Neural cell (in vitro differentiated cells): ENCODE measurements around the gene RELN. TPM values are rescaled to one million over a fixed set of nuclear protein-coding genes. Genes with fewer than 3 reads are reported as not detected.
A peak's percentile ranks its signal among the peaks of the same experiment; 100 is the strongest.
"Not testable (repeated sequence)": the region's sequence is repeated elsewhere in the genome, so short reads cannot be mapped to it uniquely, and the experiment has no call there.

Experiments
- H2AFZ ChIP-seq: fragments of 200-600, 300-800 bp; sonication (generic), shearing (Covaris generic); 2 replicates; pipeline ENCODE4 v1.6.0; 2014; ENCODE audit warnings: low read depth, mild to moderate bottlenecking, antibody characterized with exemption, low read length, moderate library complexity
- H3F3A ChIP-seq: fragments of 200-600 bp; shearing (Covaris generic); 2 replicates; pipeline ENCODE4 v1.6.1; 2016; ENCODE audit warnings: mild to moderate bottlenecking, moderate library complexity, mixed read lengths, antibody characterized with exemption, low read length; ENCODE audit not compliant: insufficient read depth, poor library complexity, severe bottlenecking
- H3K27ac ChIP-seq: fragments of 200-600, 300-800 bp; sonication (generic), shearing (Covaris generic); 2 replicates; pipeline ENCODE4 v1.5.1; 2014; ENCODE audit warnings: mild to moderate bottlenecking, low read length, moderate library complexity
- H3K27me3 ChIP-seq: fragments of 300-800, 200-600 bp; sonication (generic), shearing (Covaris generic); 2 replicates; pipeline ENCODE4 v1.6.0; 2014; ENCODE audit warnings: mild to moderate bottlenecking, low read depth, low read length, moderate library complexity; ENCODE audit not compliant: insufficient read depth
- H3K36me3 ChIP-seq: fragments of 300-800, 200-600 bp; sonication (generic), shearing (Covaris generic); 2 replicates; pipeline ENCODE4 v1.5.1; 2014; ENCODE audit warnings: mild to moderate bottlenecking, antibody characterized with exemption, low read length, moderate library complexity; ENCODE audit not compliant: insufficient read depth
- H3K4me2 ChIP-seq: fragments of 300-800, 200-600 bp; sonication (generic), shearing (Covaris generic); 2 replicates; pipeline ENCODE4 v1.6.0; 2014; ENCODE audit warnings: mild to moderate bottlenecking, low read length
- H3K4me3 ChIP-seq: fragments of 300-800, 200-600 bp; sonication (generic), shearing (Covaris generic); 2 replicates; pipeline ENCODE4 v1.5.1; 2014; ENCODE audit warnings: mild to moderate bottlenecking, low read length, moderate library complexity
- H3K79me2 ChIP-seq: fragments of 200-600 bp; shearing (Covaris generic); replicated peaks from 2 replicates; pipeline ENCODE4 v1.6.0; 2014; ENCODE audit warnings: mild to moderate bottlenecking, low read length, moderate library complexity; ENCODE audit not compliant: insufficient read depth
- H3K9ac ChIP-seq: fragments of 300-800, 200-600 bp; sonication (generic), shearing (Covaris generic); 2 replicates; pipeline ENCODE4 v1.6.1; 2016; ENCODE audit warnings: mild to moderate bottlenecking, low read length, mixed read lengths
- H3K9me2 ChIP-seq: fragments of 200-600 bp; shearing (Covaris generic); 2 replicates; pipeline ENCODE4 v1.6.1; 2016; ENCODE audit warnings: mild to moderate bottlenecking, low read length, mixed read lengths; ENCODE audit not compliant: insufficient read depth
- H3K9me3 ChIP-seq: fragments of 200-600, 300-800 bp; sonication (generic), shearing (Covaris generic); 2 replicates; pipeline ENCODE4 v1.6.1; 2016; ENCODE audit warnings: mild to moderate bottlenecking, mixed run types, low read length, moderate library complexity, mixed read lengths
- H4K20me1 ChIP-seq: fragments of 200-600 bp; shearing (Covaris generic); 2 replicates; pipeline ENCODE4 v1.6.1; 2016; ENCODE audit warnings: mild to moderate bottlenecking, mixed run types; ENCODE audit not compliant: insufficient read depth
- EP300 ChIP-seq: fragments of 450-650 bp; conservative IDR thresholded peaks from 2 replicates; pipeline ENCODE4 v1.6.1; 2014; ENCODE audit warnings: antibody characterized with exemption, mild to moderate bottlenecking, moderate library complexity; ENCODE audit not compliant: poor library complexity, severe bottlenecking
- EZH2 ChIP-seq: fragments of 200-600, 300-800 bp; shearing (Covaris generic), sonication (generic); IDR thresholded peaks from 2 replicates; pipeline ENCODE4 v1.6.1; 2014; ENCODE audit warnings: antibody characterized with exemption, low read length, borderline replicate concordance, mild to moderate bottlenecking; ENCODE audit not compliant: insufficient read depth, poor library complexity, severe bottlenecking
- MXI1 ChIP-seq: fragments of 450-650 bp; conservative IDR thresholded peaks from 2 replicates; pipeline ENCODE4 v1.6.1; 2014; ENCODE audit warnings: antibody characterized with exemption, mild to moderate bottlenecking; ENCODE audit not compliant: poor library complexity, severe bottlenecking
- POLR2AphosphoS5 ChIP-seq: IDR thresholded peaks from 2 replicates; pipeline ENCODE4 v1.6.1; 2012
- RAD21 ChIP-seq: fragments of 450-650 bp; conservative IDR thresholded peaks from 2 replicates; pipeline ENCODE4 v1.6.1; 2014; ENCODE audit warnings: antibody characterized with exemption, mild to moderate bottlenecking, moderate library complexity
- SMC3 ChIP-seq: fragments of 450-650 bp; conservative IDR thresholded peaks from 2 replicates; pipeline ENCODE4 v1.6.1; 2014; ENCODE audit warnings: antibody characterized with exemption, mild to moderate bottlenecking, moderate library complexity; ENCODE audit not compliant: poor library complexity
- TAF1 ChIP-seq: IDR thresholded peaks from 2 replicates; pipeline ENCODE4 v1.6.1; 2012; ENCODE audit warnings: low read depth
- polyA minus RNA-seq: library from RNA; depleted of rRNA, polyadenylated mRNA; stranded (reverse); fragments of >200 nt; gene quantifications from 2 replicates; pipeline ENCODE4 v1.2.3, GENCODE V29; 2014
- polyA plus RNA-seq: library from polyadenylated mRNA; depleted of rRNA; stranded (reverse); fragments of >200 nt; gene quantifications from 2 replicates; pipeline ENCODE4 v1.2.3, GENCODE V29; 2014
- TF ChIP-seq, protein P1 (sequence below): IDR thresholded peaks from 2 replicates; pipeline ENCODE4 v1.6.1; 2012; ENCODE audit warnings: borderline replicate concordance
- TF ChIP-seq, protein P2 (sequence below): fragments of 450-650 bp; IDR thresholded peaks from 2 replicates; pipeline ENCODE4 v1.5.1; 2014; ENCODE audit warnings: antibody characterized with exemption, mild to moderate bottlenecking, moderate library complexity; ENCODE audit not compliant: poor library complexity, severe bottlenecking

RELN gene
- 169 and 178 TPM in 2 replicates for polyA plus RNA-seq
- polyA minus RNA-seq = 379 and 463 TPM in 2 replicates

DNA sequence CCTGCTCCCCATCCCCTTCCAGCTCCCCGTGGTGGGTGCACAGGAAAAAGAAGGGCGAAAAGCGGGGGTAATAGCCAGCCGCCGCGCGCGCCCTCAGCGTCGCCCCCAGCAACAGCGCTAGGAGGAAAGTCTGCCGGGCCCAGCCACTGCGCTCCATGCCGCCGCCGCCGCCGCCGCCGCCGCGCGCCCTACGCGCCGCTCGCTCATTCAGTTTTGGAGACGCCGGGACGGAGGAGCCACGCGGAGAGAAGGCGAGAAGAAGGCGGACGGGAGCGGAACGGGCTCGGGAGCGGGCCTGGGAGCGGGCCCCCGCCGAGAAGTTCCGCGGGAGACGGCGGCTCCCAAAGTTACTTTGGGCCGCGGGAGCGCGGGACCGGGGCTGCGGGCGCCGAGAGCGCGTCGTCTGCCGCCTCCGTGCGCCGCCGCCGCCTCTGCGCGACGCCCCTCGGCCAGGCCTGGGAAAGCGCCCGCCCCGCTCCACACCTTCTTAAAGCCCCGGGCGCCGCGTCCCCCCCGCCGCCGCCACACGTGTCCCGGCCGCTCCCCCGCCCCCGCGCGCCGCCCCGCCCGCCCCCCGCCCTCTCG is at the start of gene RELN:
Gene RELN, minus strand, starts transcription at position 459 of the 585 bp plus-strand sequence. Its CDS starts 302 bp downstream, at position 157.
- H4K20me1 ChIP-seq = no peaks in the 10 kb centered on the region
- peaks cover 42% of the 10 kb centered on the region for H3K27me3 ChIP-seq
- H3K4me3 ChIP-seq = peak within 1 kb of the TSS; percentile 84
- peak within 1 kb of the TSS; percentile 61 for H2AFZ ChIP-seq
- no peaks in the 10 kb centered on the region for H3K9me2 ChIP-seq
- TF ChIP-seq EP300 = no peak
- TF ChIP-seq POLR2AphosphoS5 = peak; percentile 64
- TF ChIP-seq MXI1 = peak; percentile 78
- peak; percentile 47 for TF ChIP-seq SMC3
- peak; percentile 49 for TF ChIP-seq RAD21
- TF ChIP-seq, protein P1, sequence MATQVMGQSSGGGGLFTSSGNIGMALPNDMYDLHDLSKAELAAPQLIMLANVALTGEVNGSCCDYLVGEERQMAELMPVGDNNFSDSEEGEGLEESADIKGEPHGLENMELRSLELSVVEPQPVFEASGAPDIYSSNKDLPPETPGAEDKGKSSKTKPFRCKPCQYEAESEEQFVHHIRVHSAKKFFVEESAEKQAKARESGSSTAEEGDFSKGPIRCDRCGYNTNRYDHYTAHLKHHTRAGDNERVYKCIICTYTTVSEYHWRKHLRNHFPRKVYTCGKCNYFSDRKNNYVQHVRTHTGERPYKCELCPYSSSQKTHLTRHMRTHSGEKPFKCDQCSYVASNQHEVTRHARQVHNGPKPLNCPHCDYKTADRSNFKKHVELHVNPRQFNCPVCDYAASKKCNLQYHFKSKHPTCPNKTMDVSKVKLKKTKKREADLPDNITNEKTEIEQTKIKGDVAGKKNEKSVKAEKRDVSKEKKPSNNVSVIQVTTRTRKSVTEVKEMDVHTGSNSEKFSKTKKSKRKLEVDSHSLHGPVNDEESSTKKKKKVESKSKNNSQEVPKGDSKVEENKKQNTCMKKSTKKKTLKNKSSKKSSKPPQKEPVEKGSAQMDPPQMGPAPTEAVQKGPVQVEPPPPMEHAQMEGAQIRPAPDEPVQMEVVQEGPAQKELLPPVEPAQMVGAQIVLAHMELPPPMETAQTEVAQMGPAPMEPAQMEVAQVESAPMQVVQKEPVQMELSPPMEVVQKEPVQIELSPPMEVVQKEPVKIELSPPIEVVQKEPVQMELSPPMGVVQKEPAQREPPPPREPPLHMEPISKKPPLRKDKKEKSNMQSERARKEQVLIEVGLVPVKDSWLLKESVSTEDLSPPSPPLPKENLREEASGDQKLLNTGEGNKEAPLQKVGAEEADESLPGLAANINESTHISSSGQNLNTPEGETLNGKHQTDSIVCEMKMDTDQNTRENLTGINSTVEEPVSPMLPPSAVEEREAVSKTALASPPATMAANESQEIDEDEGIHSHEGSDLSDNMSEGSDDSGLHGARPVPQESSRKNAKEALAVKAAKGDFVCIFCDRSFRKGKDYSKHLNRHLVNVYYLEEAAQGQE = no peak
- H3K36me3 ChIP-seq = no peaks in the 10 kb centered on the region
- H3K4me2 ChIP-seq = peak within 1 kb of the TSS; percentile 91
- H3K27ac ChIP-seq = peak within 1 kb of the TSS; percentile 81
- H3K9ac ChIP-seq = peak within 1 kb of the TSS; percentile 89
- no peaks in the 10 kb centered on the region for H3K9me3 ChIP-seq
- H3F3A ChIP-seq = no peaks in the 10 kb centered on the region
- peaks cover 34% of the 10 kb centered on the region for H3K79me2 ChIP-seq

DNA sequence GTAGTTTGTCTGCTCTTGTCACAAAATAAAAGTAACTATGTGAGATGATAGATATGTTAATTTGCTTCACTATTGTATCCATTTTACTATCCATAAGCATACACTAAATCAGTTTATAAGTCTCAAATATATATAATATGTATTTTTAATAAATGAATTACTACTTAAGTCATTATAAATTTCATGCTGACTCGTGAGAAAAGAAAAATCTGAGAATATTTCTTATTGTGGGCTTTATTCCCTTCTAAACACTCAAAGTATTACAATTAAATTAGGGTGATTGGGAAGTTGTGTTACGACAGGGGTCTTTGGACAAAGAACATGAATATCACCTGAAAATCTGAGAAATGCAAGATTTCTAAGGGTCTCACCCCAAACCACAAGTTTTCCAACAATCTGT is 48.7 kb upstream of the RELN start:
- Histone ChIP-seq H3K4me3 (no peak overlapping the region), H3K36me3 (no peaks in the 10 kb centered on the region), H3K9me3 (no peaks in the 10 kb centered on the region), H2AFZ (no peak overlapping the region), H3K4me2 (no peak overlapping the region), H3F3A (no peaks in the 10 kb centered on the region), H3K9ac (no peak overlapping the region), H3K27me3 (no peaks in the 10 kb centered on the region), H4K20me1 (no peaks in the 10 kb centered on the region), H3K9me2 (no peaks in the 10 kb centered on the region), H3K27ac (no peak overlapping the region), H3K79me2 (no peaks in the 10 kb centered on the region)
- TF ChIP-seq TAF1 (no peak), MXI1 (no peak)

DNA sequence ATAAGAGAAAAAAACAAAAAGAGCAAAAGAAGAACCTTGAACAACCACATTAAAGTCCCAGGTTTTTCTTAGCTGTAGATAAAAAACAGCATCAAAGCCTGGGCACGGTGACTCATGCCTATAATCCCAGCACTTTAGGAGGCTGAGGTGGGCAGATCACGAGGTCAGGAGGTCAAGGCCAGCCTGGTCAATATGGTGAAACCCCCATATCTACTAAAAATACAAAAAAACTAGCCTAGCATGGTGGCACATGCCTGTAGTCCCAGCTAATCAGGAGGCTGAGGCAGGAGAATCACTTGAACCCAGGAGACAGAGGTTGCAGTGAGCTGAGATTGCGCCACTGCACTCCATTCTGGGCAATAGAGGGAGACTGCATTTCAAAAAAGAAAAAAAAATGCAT is 47.4 kb upstream of the RELN start:
- not testable (repeated sequence) for H3K36me3 ChIP-seq, H2AFZ ChIP-seq, H3K9me3 ChIP-seq, H3K79me2 ChIP-seq, H3K27ac ChIP-seq, H3K9me2 ChIP-seq, H4K20me1 ChIP-seq, H3K4me3 ChIP-seq, H3K27me3 ChIP-seq, H3F3A ChIP-seq, H3K4me2 ChIP-seq, H3K9ac ChIP-seq

DNA sequence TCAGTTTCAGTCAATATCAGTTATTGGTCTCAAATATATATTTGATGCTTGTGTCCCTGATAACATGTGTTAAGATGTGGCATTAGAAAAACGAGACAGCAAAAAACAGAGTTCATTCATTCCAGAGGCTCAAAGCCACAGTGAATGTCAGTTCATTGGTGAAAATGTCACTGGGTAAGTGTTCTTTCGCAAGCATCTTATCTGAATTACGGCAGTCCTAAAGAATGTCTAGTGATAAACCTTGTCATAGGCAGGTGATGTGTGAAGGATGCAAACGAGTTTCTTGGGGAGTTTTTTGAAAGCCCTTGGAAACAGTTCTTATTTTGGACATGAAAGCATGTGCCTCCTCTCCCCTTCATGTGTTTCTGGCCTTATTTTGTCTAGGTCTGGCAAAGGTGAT is 45.9 kb upstream of the RELN start:
- no peak overlapping the region for H3K4me3 ChIP-seq
- H3K9ac ChIP-seq = no peak overlapping the region
- no peaks in the 10 kb centered on the region for H3K79me2 ChIP-seq
- H3K4me2 ChIP-seq = no peak overlapping the region
- no peaks in the 10 kb centered on the region for H3F3A ChIP-seq
- H3K36me3 ChIP-seq = no peaks in the 10 kb centered on the region
- no peak overlapping the region for H3K27ac ChIP-seq
- no peaks in the 10 kb centered on the region for H4K20me1 ChIP-seq
- no peaks in the 10 kb centered on the region for H3K9me2 ChIP-seq
- H2AFZ ChIP-seq = no peak overlapping the region
- H3K9me3 ChIP-seq = no peaks in the 10 kb centered on the region
- H3K27me3 ChIP-seq = no peaks in the 10 kb centered on the region
- TF ChIP-seq, protein P2, sequence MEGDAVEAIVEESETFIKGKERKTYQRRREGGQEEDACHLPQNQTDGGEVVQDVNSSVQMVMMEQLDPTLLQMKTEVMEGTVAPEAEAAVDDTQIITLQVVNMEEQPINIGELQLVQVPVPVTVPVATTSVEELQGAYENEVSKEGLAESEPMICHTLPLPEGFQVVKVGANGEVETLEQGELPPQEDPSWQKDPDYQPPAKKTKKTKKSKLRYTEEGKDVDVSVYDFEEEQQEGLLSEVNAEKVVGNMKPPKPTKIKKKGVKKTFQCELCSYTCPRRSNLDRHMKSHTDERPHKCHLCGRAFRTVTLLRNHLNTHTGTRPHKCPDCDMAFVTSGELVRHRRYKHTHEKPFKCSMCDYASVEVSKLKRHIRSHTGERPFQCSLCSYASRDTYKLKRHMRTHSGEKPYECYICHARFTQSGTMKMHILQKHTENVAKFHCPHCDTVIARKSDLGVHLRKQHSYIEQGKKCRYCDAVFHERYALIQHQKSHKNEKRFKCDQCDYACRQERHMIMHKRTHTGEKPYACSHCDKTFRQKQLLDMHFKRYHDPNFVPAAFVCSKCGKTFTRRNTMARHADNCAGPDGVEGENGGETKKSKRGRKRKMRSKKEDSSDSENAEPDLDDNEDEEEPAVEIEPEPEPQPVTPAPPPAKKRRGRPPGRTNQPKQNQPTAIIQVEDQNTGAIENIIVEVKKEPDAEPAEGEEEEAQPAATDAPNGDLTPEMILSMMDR = no peak
- no peak for TF ChIP-seq EP300
- no peak for TF ChIP-seq SMC3
- no peak for TF ChIP-seq EZH2
- TF ChIP-seq RAD21 = no peak
- no peak for TF ChIP-seq POLR2AphosphoS5
- no peak for TF ChIP-seq MXI1
- TF ChIP-seq, protein P1 = no peak
